NCI-H460 (cell line): ENCODE measurements around the gene EHF. TPM values are rescaled to one million over a fixed set of nuclear protein-coding genes. Genes with fewer than 3 reads are reported as not detected.

ENCODE experiments used
- DNase-seq: peaks from one replicate; pipeline ENCODE4 v3.0.0-alpha.2; 2016; ENCODE audit warnings: low read depth; ENCODE audit errors: extremely low read depth
- total RNA-seq: library from RNA; depleted of rRNA; stranded (reverse); fragments of >200 nt; shearing (Covaris generic); gene quantifications from 2 replicates; pipeline ENCODE4 v1.2.3, GENCODE V29; 2014; rRNA removed

Gene EHF
- total RNA-seq, 1 experiment from 2014 or later = 0.10 TPM

DNA sequence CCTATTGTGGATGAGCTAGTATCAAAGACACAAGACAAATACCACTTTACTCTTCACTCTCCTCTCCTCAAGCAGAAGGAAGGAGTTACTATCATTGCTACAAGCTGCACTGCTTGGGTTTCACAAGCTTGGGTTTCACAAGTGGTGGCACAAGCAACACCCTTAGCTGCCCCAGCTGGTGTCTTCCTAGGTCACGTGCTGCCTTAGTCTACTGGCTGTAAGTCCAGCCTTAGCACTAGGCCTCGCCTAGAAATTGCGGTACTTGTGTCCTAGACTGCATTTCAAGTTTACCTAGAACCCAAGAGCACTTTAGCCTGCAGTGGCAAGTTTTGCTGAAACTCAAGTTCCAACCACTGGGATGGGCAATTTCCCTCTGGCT, 86.6 kb downstream of the EHF start:
- no peak for DNase-seq

Other genes with a start within 250 kb of the EHF start
- gene CAT, start 182.2 kb upstream of the EHF start, total RNA-seq = not detected in 2 replicates
- gene ELF5, start 107.3 kb upstream of the EHF start, total RNA-seq = not detected in 2 replicates